Mesothelial cell of epicardium (in vitro differentiated cells): ENCODE results near the gene HES4. TPM values are rescaled to one million over a fixed set of nuclear protein-coding genes. Genes with fewer than 3 reads are reported as not detected.

Source experiments
- DNase-seq, 2 experiments: peaks; one replicate each; pipeline ENCODE4 v3.0.0; 2021; ENCODE audit warnings: low spot score in 2 of 2; ENCODE audit not compliant: unreplicated experiment in 2 of 2
- H3K27ac Mint-ChIP-seq: 2 replicates; pipeline ENCODE4 v1.8.0; 2021; ENCODE audit warnings: mixed read lengths
- H3K27me3 Mint-ChIP-seq: 2 replicates; pipeline ENCODE4 v1.8.0; 2021; ENCODE audit warnings: low read depth, mixed read lengths
- H3K36me3 Mint-ChIP-seq: 2 replicates; pipeline ENCODE4 v1.8.0; 2021; ENCODE audit warnings: mixed read lengths
- H3K4me1 Mint-ChIP-seq: 2 replicates; pipeline ENCODE4 v1.8.0; 2021; ENCODE audit warnings: mixed read lengths
- H3K4me3 Mint-ChIP-seq: 2 replicates; pipeline ENCODE4 v1.8.0; 2021; ENCODE audit warnings: mild to moderate bottlenecking, moderate library complexity, mixed read lengths
- H3K9me3 Mint-ChIP-seq: 2 replicates; pipeline ENCODE4 v1.8.0; 2021; ENCODE audit warnings: mixed read lengths
- CTCF ChIP-seq: fragments of 200-600 bp; sonication (generic); IDR thresholded peaks from one replicate; pipeline ENCODE4 v1.5.0; 2021; ENCODE audit warnings: antibody characterized with exemption; ENCODE audit not compliant: unreplicated experiment
- total RNA-seq: library from RNA; stranded (reverse); gene quantifications from 3 replicates; pipeline ENCODE4 v1.2.1, GENCODE V29; 2021

HES4 gene
- total RNA-seq, 1 donor from 2014 or later: 92.0 TPM

GRCh38 chr1:1041873-1042272 lies 42.0 kb upstream of the HES4 start:
- TF ChIP-seq CTCF: no peak
- peaks cover 19% of the 10 kb centered on the region for H3K27me3 Mint-ChIP-seq
- no peak overlapping the region for H3K27ac Mint-ChIP-seq
- H3K4me1 Mint-ChIP-seq: peaks cover 15% of the 10 kb centered on the region
- no peak for DNase-seq
- peaks cover 15% of the 10 kb centered on the region for H3K36me3 Mint-ChIP-seq
- no peaks in the 10 kb centered on the region for H3K9me3 Mint-ChIP-seq
- H3K4me3 Mint-ChIP-seq: no peak overlapping the region

GRCh38 chr1:1041092-1041523 lies 41.2 kb upstream of the HES4 start:
- no peak overlapping the region for H3K27ac Mint-ChIP-seq
- peaks cover 16% of the 10 kb centered on the region for H3K36me3 Mint-ChIP-seq
- TF ChIP-seq CTCF: no peak

GRCh38 chr1:1040004-1040991 lies 40.4 kb upstream of the HES4 start:
- Mint-ChIP-seq H3K27me3 (peaks cover 23% of the 10 kb centered on the region), H3K4me1 (peaks cover 15% of the 10 kb centered on the region), H3K36me3 (peaks cover 20% of the 10 kb centered on the region), H3K9me3 (no peaks in the 10 kb centered on the region), H3K4me3 (peak overlapping the region; percentile 49), H3K27ac (no peak overlapping the region)
- no peak for TF ChIP-seq CTCF
- DNase-seq: peak; percentile 72 to 76

More at GRCh38 chr1:1041092-1041523, 41.2 kb upstream of the HES4 start:
- H3K4me3 Mint-ChIP-seq: no peak overlapping the region
- DNase-seq: no peak
- H3K4me1 Mint-ChIP-seq: peaks cover 15% of the 10 kb centered on the region
- H3K27me3 Mint-ChIP-seq: peaks cover 22% of the 10 kb centered on the region
- no peaks in the 10 kb centered on the region for H3K9me3 Mint-ChIP-seq

- Mint-ChIP-seq H3K9me3 (no peaks in the 10 kb centered on the region), H3K36me3 (peaks cover 14% of the 10 kb centered on the region), H3K4me3 (peak overlapping the region; percentile 49), H3K27ac (no peak overlapping the region), H3K4me1 (peaks cover 15% of the 10 kb centered on the region), H3K27me3 (peaks cover 27% of the 10 kb centered on the region)
- DNase-seq: no peak
- no peak for TF ChIP-seq CTCF
Measured at GRCh38 chr1:1039145-1039910, 39.4 kb upstream of the HES4 start.

- H3K9me3 Mint-ChIP-seq: no peaks in the 10 kb centered on the region
- H3K36me3 Mint-ChIP-seq: peaks cover 14% of the 10 kb centered on the region
- no peak for TF ChIP-seq CTCF
- H3K27me3 Mint-ChIP-seq: peaks cover 27% of the 10 kb centered on the region
- peak overlapping the region; percentile 56 for H3K27ac Mint-ChIP-seq
- H3K4me1 Mint-ChIP-seq: peaks cover 15% of the 10 kb centered on the region
- peak overlapping the region; percentile 22 for H3K4me3 Mint-ChIP-seq
- DNase-seq: no peak
Measured at GRCh38 chr1:1038694-1039093, 38.8 kb upstream of the HES4 start.
